Neural progenitor cell (in vitro differentiated cells): ENCODE measurements around the gene IL4I1.

Experiments
- EZH2 ChIP-seq: fragments of 200-600 bp; sonication (generic); IDR thresholded peaks from 2 replicates; pipeline ENCODE4 v1.6.1; 2017; ENCODE audit warnings: antibody characterized with exemption, mild to moderate bottlenecking, moderate library complexity
- TF ChIP-seq, protein P1 (sequence below): fragments of 200-600 bp; sonication (generic); IDR thresholded peaks from 2 replicates; pipeline ENCODE4 v1.5.1; 2017; ENCODE audit warnings: antibody characterized with exemption, mild to moderate bottlenecking

DNA sequence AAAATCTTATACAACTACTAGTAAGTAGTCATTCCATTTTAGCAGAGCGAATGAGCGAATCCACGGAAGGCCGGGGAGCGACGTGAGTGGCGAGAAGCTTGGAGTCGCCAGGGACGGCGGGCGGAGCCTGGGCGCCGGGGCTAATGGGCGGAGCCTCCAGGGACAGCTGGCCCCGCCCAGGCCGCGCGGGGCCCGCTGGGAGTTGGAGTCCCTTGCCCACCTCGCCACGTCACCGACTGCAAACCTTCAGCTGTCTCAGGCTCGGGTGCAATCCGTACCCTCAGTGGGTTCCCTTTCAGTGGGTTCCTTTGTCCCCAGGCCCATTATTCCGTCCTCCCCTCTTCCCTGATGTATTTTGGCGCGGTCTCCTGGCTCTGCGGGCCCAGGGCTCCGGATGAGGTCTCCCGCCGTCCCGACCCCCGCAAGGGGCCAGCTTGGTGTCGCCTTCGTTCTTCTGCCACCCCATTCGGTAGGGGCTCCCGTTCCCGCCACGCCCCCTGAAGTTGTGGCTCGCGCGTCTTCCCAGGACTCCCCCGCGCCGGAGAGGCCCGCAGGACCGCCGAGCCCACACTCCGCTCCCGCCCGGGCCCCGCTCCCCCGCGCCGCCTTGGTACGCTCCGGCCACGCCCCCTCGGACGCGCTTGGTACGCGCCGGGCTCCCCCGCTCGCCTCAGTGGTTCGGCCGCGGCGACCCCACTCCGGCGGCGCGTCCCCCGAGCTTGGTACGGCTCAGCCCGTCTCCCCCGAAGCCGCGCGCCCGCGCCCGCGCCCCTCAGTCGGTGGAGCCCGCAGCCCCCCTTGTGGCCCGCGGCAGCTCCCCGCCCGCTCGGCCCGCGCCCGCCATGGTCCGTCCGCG is 46.0 kb downstream of the IL4I1 start, which contains the start of gene PTOV1:
- TF ChIP-seq, protein P1, sequence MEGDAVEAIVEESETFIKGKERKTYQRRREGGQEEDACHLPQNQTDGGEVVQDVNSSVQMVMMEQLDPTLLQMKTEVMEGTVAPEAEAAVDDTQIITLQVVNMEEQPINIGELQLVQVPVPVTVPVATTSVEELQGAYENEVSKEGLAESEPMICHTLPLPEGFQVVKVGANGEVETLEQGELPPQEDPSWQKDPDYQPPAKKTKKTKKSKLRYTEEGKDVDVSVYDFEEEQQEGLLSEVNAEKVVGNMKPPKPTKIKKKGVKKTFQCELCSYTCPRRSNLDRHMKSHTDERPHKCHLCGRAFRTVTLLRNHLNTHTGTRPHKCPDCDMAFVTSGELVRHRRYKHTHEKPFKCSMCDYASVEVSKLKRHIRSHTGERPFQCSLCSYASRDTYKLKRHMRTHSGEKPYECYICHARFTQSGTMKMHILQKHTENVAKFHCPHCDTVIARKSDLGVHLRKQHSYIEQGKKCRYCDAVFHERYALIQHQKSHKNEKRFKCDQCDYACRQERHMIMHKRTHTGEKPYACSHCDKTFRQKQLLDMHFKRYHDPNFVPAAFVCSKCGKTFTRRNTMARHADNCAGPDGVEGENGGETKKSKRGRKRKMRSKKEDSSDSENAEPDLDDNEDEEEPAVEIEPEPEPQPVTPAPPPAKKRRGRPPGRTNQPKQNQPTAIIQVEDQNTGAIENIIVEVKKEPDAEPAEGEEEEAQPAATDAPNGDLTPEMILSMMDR = no peak
- TF ChIP-seq EZH2 = no peak
